ENCODE data around the gene RIF1.

Gene RIF1

DNA sequence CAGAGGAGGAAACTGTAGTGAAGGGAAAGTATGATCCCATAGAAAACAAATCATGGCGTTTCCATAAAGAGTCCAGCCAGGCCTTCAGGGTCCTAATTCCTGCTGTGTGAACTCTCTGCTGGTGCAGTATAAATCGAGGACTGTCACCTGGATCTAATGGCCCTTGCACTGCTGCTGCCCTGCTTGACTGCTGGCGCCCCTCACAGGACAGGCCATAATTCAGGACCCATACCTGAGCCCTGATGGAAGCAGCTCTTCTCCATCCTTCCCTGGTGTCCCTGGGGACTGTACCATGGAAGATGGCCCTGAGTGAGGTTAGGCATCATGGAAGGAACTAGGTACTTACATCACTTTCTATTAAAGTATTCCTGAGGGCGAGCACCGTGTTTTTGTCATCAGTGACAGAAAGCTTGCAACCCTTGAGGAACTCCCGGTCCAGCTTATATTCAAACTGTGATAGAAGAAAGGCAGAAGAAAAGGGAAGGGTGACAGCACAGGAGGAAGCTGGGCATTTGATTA, 116.9 kb downstream of the RIF1 start:
- DNase-seq: no peak
